PC-9 (cell line): ENCODE measurements around the gene SLCO4A1.

Experiments
- EZH2 ChIP-seq: fragments of 200-600 bp; sonication (generic); IDR thresholded peaks from 2 replicates; pipeline ENCODE4 v1.8.0; 2017; ENCODE audit warnings: antibody characterized with exemption, low read depth
- TF ChIP-seq, protein P1 (sequence below): fragments of 200-600 bp; sonication (generic); conservative IDR thresholded peaks from 2 replicates; pipeline ENCODE4 v1.6.1; 2017; ENCODE audit warnings: mixed run types, antibody characterized with exemption, mild to moderate bottlenecking, moderate library complexity

DNA sequence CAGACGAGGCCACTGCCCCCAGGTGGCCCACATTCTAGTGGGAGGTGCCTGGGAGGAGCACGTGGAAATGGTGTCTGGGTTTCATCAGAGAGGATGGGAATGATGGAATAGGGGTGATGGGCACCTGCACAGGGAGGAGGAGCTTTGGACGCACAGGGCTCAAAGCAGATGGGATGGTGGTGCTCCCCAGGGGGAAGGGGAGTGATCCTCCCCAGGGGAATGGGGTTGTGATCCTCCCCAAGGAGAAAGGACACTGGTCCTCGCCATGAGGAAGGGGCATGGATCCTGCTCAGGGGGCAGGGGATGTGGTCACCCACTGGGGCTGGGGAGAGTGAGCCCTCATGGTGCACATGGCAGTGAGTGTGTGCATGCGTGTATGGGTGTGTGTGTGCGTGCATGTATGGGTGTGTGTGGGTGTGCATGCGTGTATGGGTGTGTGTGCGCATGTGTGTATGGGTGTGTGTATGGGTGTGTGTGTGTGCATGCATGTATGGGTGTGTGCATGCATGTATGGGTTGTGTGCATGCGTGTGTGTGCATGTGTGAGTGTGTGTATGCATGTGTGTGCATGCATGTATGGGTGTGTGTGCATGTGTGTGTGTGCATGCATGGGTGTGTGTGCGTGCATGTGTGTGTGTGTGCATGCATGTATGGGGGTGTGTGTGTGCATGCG, 49.7 kb upstream of the SLCO4A1 start:
- TF ChIP-seq, protein P1, sequence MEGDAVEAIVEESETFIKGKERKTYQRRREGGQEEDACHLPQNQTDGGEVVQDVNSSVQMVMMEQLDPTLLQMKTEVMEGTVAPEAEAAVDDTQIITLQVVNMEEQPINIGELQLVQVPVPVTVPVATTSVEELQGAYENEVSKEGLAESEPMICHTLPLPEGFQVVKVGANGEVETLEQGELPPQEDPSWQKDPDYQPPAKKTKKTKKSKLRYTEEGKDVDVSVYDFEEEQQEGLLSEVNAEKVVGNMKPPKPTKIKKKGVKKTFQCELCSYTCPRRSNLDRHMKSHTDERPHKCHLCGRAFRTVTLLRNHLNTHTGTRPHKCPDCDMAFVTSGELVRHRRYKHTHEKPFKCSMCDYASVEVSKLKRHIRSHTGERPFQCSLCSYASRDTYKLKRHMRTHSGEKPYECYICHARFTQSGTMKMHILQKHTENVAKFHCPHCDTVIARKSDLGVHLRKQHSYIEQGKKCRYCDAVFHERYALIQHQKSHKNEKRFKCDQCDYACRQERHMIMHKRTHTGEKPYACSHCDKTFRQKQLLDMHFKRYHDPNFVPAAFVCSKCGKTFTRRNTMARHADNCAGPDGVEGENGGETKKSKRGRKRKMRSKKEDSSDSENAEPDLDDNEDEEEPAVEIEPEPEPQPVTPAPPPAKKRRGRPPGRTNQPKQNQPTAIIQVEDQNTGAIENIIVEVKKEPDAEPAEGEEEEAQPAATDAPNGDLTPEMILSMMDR, result no peak
- no peak for TF ChIP-seq EZH2
